ENCODE data around the gene SNAP47. TPM values are rescaled to one million over a fixed set of nuclear protein-coding genes. Genes with fewer than 3 reads are reported as not detected.

Gene SNAP47
- total and polyA plus RNA-seq, 4 donors, result 10.6 to 63.0 (median 22.8) TPM

- H3K4me1 ChIP-seq (ENCODE audit: control insufficient read depth in 5 of 5, insufficient read depth in 5 of 5, low read length in 5 of 5), result peaks cover 0 to 36% (median 17%) of the 10 kb centered on the region in 5 donors
- no peak overlapping the region for H3K4me3 ChIP-seq
- no peaks in the 10 kb centered on the region for H3K9me3 ChIP-seq (ENCODE audit: control insufficient read depth in 4 of 4, insufficient read depth in 3 of 4, low read length in 3 of 4)
- H3K36me3 ChIP-seq (ENCODE audit: control insufficient read depth in 4 of 4, insufficient read depth in 4 of 4, low read length in 4 of 4), result peaks cover 0 to 27% (median 15%) of the 10 kb centered on the region in 4 donors
- DNase-seq (no peak), ATAC-seq (ENCODE audit: insufficient read depth, low FRiP score) (no peak)
- TF ChIP-seq CTCF (IDR thresholded peaks at IDR 0.05; ENCODE audit: control extremely low read depth, extremely low read depth), result no peak
- no peak overlapping the region for H3K9ac ChIP-seq (ENCODE audit: insufficient read depth in 1 of 2, low read length in 2 of 2)
- H3K27me3 ChIP-seq (ENCODE audit: control insufficient read depth in 3 of 3, insufficient read depth in 3 of 3, low read length in 2 of 3), result no peaks in the 10 kb centered on the region
- WGBS, 2 donors, result 96 to 97% methylated on average over 15 of the region's 15 CpGs
- no peak overlapping the region for H3K27ac ChIP-seq (ENCODE audit: low read depth in 1 of 2, low read length in 1 of 2)
These were observed 34.8 kb downstream of the SNAP47 start for GRCh38 chr1:227769936-227770494.

- Histone ChIP-seq H3K27me3 (ENCODE audit: control insufficient read depth in 3 of 3, insufficient read depth in 3 of 3, low read length in 2 of 3) (no peaks in the 10 kb centered on the region), H3K27ac (ENCODE audit: low read depth in 1 of 2, low read length in 1 of 2) (no peak overlapping the region), H3K9ac (ENCODE audit: insufficient read depth in 1 of 2, low read length in 2 of 2) (no peak overlapping the region), H3K36me3 (ENCODE audit: control insufficient read depth in 4 of 4, insufficient read depth in 4 of 4, low read length in 4 of 4) (peaks cover 0 to 32% (median 17%) of the 10 kb centered on the region in 4 donors), H3K4me1 (ENCODE audit: control insufficient read depth in 5 of 5, insufficient read depth in 5 of 5, low read length in 5 of 5) (peaks cover 0 to 42% (median 18%) of the 10 kb centered on the region in 5 donors), H3K9me3 (ENCODE audit: control insufficient read depth in 4 of 4, insufficient read depth in 3 of 4, low read length in 3 of 4) (no peaks in the 10 kb centered on the region), H3K4me3 (no peak overlapping the region)
- ATAC-seq (ENCODE audit: insufficient read depth, low FRiP score) (no peak), DNase-seq (no peak)
- no peak for TF ChIP-seq CTCF (IDR thresholded peaks at IDR 0.05; ENCODE audit: control extremely low read depth, extremely low read depth)
- WGBS, 2 donors, result 97% methylated on average over 13 of the region's 13 CpGs
These were observed 35.6 kb downstream of the SNAP47 start for GRCh38 chr1:227770812-227771211.

GRCh38 chr1:227771326-227771725 is 36.1 kb downstream of the SNAP47 start:
- DNase-seq (no peak), ATAC-seq (ENCODE audit: insufficient read depth, low FRiP score) (no peak)
- WGBS, 2 donors, result 92 to 98% methylated on average over 7 to 8 of the region's 8 CpGs
- Histone ChIP-seq H3K36me3 (ENCODE audit: control insufficient read depth in 4 of 4, insufficient read depth in 4 of 4, low read length in 4 of 4) (peaks cover 0 to 35% (median 18%) of the 10 kb centered on the region in 4 donors), H3K27me3 (ENCODE audit: control insufficient read depth in 3 of 3, insufficient read depth in 3 of 3, low read length in 2 of 3) (no peaks in the 10 kb centered on the region), H3K27ac (ENCODE audit: low read depth in 1 of 2, low read length in 1 of 2) (no peak overlapping the region), H3K9ac (ENCODE audit: insufficient read depth in 1 of 2, low read length in 2 of 2) (no peak overlapping the region), H3K9me3 (ENCODE audit: control insufficient read depth in 4 of 4, insufficient read depth in 3 of 4, low read length in 3 of 4) (no peaks in the 10 kb centered on the region), H3K4me3 (no peak overlapping the region), H3K4me1 (ENCODE audit: control insufficient read depth in 5 of 5, insufficient read depth in 5 of 5, low read length in 5 of 5) (peaks cover 0 to 38% (median 18%) of the 10 kb centered on the region in 5 donors)
- no peak for TF ChIP-seq CTCF (IDR thresholded peaks at IDR 0.05; ENCODE audit: control extremely low read depth, extremely low read depth)

GRCh38 chr1:227771771-227772170 is 36.5 kb downstream of the SNAP47 start:
- H3K4me1 ChIP-seq (ENCODE audit: control insufficient read depth in 5 of 5, insufficient read depth in 5 of 5, low read length in 5 of 5), result peaks cover 0 to 35% (median 15%) of the 10 kb centered on the region in 5 donors
- WGBS, 2 donors, result 85 to 97% methylated on average over 7 of the region's 7 CpGs
- H3K27me3 ChIP-seq (ENCODE audit: control insufficient read depth in 3 of 3, insufficient read depth in 3 of 3, low read length in 2 of 3), result no peaks in the 10 kb centered on the region
- no peak overlapping the region for H3K27ac ChIP-seq (ENCODE audit: low read depth in 1 of 2, low read length in 1 of 2)
- H3K36me3 ChIP-seq (ENCODE audit: control insufficient read depth in 4 of 4, insufficient read depth in 4 of 4, low read length in 4 of 4), result peaks cover 0 to 37% (median 18%) of the 10 kb centered on the region in 4 donors
- TF ChIP-seq CTCF (IDR thresholded peaks at IDR 0.05; ENCODE audit: control extremely low read depth, extremely low read depth), result no peak
- DNase-seq (no peak), ATAC-seq (ENCODE audit: insufficient read depth, low FRiP score) (no peak)
- H3K9ac ChIP-seq (ENCODE audit: insufficient read depth in 1 of 2, low read length in 2 of 2), result no peak overlapping the region
- no peaks in the 10 kb centered on the region for H3K9me3 ChIP-seq (ENCODE audit: control insufficient read depth in 4 of 4, insufficient read depth in 3 of 4, low read length in 3 of 4)
- no peak overlapping the region for H3K4me3 ChIP-seq
